HTR-8/SVneo (cell line): Measurements from ENCODE around the gene NPM3.

Source experiments
- DNase-seq: peaks from one replicate; pipeline ENCODE4 v3.0.0; 2011; ENCODE audit warnings: low spot score, mixed read lengths; ENCODE audit not compliant: insufficient read length
- FAIRE-seq: peaks from 2 replicates; lab custom pipeline; 2011; peaks lifted over from hg19 to GRCh38; lab: Jason Lieb, UNC

The NPM3 gene

GRCh38 chr10:101762736-101763135, 20.5 kb downstream of the NPM3 start:
- DNase-seq (no peak), FAIRE-seq (no peak)

GRCh38 chr10:101761226-101761625, 22.0 kb downstream of the NPM3 start:
- DNase-seq = no peak
- no peak for FAIRE-seq

GRCh38 chr10:101760510-101760909, 22.7 kb downstream of the NPM3 start:
- DNase-seq = no peak
- no peak for FAIRE-seq

- DNase-seq (no peak), FAIRE-seq (no peak)
Observed at GRCh38 chr10:101759309-101760247, 23.7 kb downstream of the NPM3 start.

- FAIRE-seq = no peak
- no peak for DNase-seq
Observed at GRCh38 chr10:101758858-101759257, 24.4 kb downstream of the NPM3 start.

- DNase-seq (no peak), FAIRE-seq (no peak)
Observed at GRCh38 chr10:101752241-101752640, 31.0 kb downstream of the NPM3 start.

- no peak for DNase-seq
- FAIRE-seq = peak; percentile 9
Observed at GRCh38 chr10:101749047-101750016, 33.9 kb downstream of the NPM3 start.

GRCh38 chr10:101748496-101748895, 34.8 kb downstream of the NPM3 start:
- no peak for FAIRE-seq

GRCh38 chr10:101745074-101745696, 38.1 kb downstream of the NPM3 start:
- FAIRE-seq (no peak), DNase-seq (no peak)

More at GRCh38 chr10:101748496-101748895, 34.8 kb downstream of the NPM3 start:
- no peak for DNase-seq

- FAIRE-seq (no peak), DNase-seq (no peak)
Observed at GRCh38 chr10:101744267-101744666, 39.0 kb downstream of the NPM3 start.

- FAIRE-seq = no peak
- DNase-seq = no peak
Observed at GRCh38 chr10:101741938-101742337, 41.3 kb downstream of the NPM3 start.

- FAIRE-seq = no peak
- DNase-seq = no peak
Observed at GRCh38 chr10:101736666-101737065, 46.6 kb downstream of the NPM3 start.

- no peak for FAIRE-seq
- no peak for DNase-seq
Observed at GRCh38 chr10:101732096-101732495, 51.1 kb downstream of the NPM3 start.
